CD14-positive monocyte (primary cell): ENCODE results near the gene PACSIN2. TPM values are rescaled to one million over a fixed set of nuclear protein-coding genes. Genes with fewer than 3 reads are reported as not detected.
A peak's percentile ranks its signal among the peaks of the same experiment; 100 is the strongest.

Experiments
- DNase-seq, 3 donors: peaks; one replicate each; pipeline ENCODE4 v3.0.0-alpha.2; 2011 to 2022
- H2AFZ ChIP-seq: 2 replicates; pipeline ENCODE4 v1.6.0; 2012; ENCODE audit warnings: mild to moderate bottlenecking, low read depth, low read length, inconsistent platforms; ENCODE audit not compliant: insufficient read depth, poor library complexity, severe bottlenecking
- H3K27ac ChIP-seq, 2 donors: 1 replicate in 1 of 2; 2 replicates in 1 of 2; pipeline ENCODE4 v1.5.1; 2012 to 2013; ENCODE audit warnings: low read length in 2 of 2, control low read depth in 1 of 2, inconsistent platforms in 1 of 2, low read depth in 1 of 2, mild to moderate bottlenecking in 1 of 2
- H3K27me3 ChIP-seq, 2 donors: one replicate each; pipeline versions ENCODE4 v1.6.0 to v1.6.1; 2011 to 2013; ENCODE audit warnings: low read length in 2 of 2; ENCODE audit not compliant: control insufficient read depth in 2 of 2, insufficient read depth in 2 of 2
- H3K36me3 ChIP-seq, 2 donors: replicated peaks in 1 of 2; 1 replicate in 1 of 2; 2 replicates in 1 of 2; pipeline versions ENCODE4 v1.5.1 to v1.6.1; 2012 to 2013; ENCODE audit warnings: low read length in 2 of 2, control low read depth in 1 of 2, inconsistent platforms in 1 of 2, mild to moderate bottlenecking in 1 of 2; ENCODE audit not compliant: insufficient read depth in 2 of 2, control insufficient read depth in 1 of 2
- H3K4me1 ChIP-seq, 2 donors: 1 replicate in 1 of 2; 2 replicates in 1 of 2; pipeline versions ENCODE4 v1.5.1 to v1.6.1; 2012 to 2013; ENCODE audit warnings: low read length in 2 of 2, control low read depth in 1 of 2, inconsistent platforms in 1 of 2, mild to moderate bottlenecking in 1 of 2, moderate library complexity in 1 of 2; ENCODE audit not compliant: insufficient read depth in 2 of 2, control insufficient read depth in 1 of 2
- H3K4me2 ChIP-seq: replicated peaks from 2 replicates; pipeline ENCODE3; 2012; ENCODE audit warnings: low read length, moderate library complexity, mild to moderate bottlenecking; ENCODE audit not compliant: poor library complexity, severe bottlenecking; ENCODE audit errors: extremely low read depth
- H3K4me3 ChIP-seq, 3 experiments: fragments of 200-600 bp in 1 of 3; sonication (generic) in 1 of 3; replicated peaks in 1 of 3; 1 replicate in 2 of 3; 2 replicates in 1 of 3; pipeline ENCODE4 v1.5.1; 2011 to 2013; ENCODE audit warnings: low read length in 3 of 3, mild to moderate bottlenecking in 3 of 3, control low read depth in 2 of 3, low read depth in 2 of 3, inconsistent platforms in 1 of 3, moderate library complexity in 1 of 3
- H3K79me2 ChIP-seq: 2 replicates; pipeline ENCODE4 v1.6.0; 2012; ENCODE audit warnings: mild to moderate bottlenecking, control low read depth, inconsistent platforms, low read length, moderate library complexity; ENCODE audit not compliant: insufficient read depth
- H3K9ac ChIP-seq: 2 replicates; pipeline ENCODE4 v1.6.0; 2017; ENCODE audit warnings: low read length, mild to moderate bottlenecking; ENCODE audit not compliant: insufficient read depth, poor library complexity, severe bottlenecking
- H3K9me3 ChIP-seq, 2 donors: replicated peaks in 1 of 2; 1 replicate in 1 of 2; 2 replicates in 1 of 2; pipeline versions ENCODE4 v1.5.1 to v1.6.1; 2012 to 2013; ENCODE audit warnings: low read length in 2 of 2, control low read depth in 1 of 2; ENCODE audit not compliant: control insufficient read depth in 1 of 2, insufficient read depth in 1 of 2
- H4K20me1 ChIP-seq: 2 replicates; pipeline ENCODE4 v1.6.0; 2012; ENCODE audit warnings: mild to moderate bottlenecking, low read length, control low read depth, moderate library complexity; ENCODE audit not compliant: insufficient read depth
- H3K27ac Mint-ChIP-seq, 7 donors: one replicate each; pipeline ENCODE4 v1.8.0; 2020; ENCODE audit warnings: mild to moderate bottlenecking in 7 of 7, mixed read lengths in 7 of 7, moderate library complexity in 6 of 7, inconsistent platforms in 2 of 7
- H3K27me3 Mint-ChIP-seq, 3 donors: one replicate each; pipeline ENCODE4 v1.8.0; 2021 to 2022; ENCODE audit warnings: low read depth in 3 of 3, mild to moderate bottlenecking in 3 of 3, mixed read lengths in 3 of 3, moderate library complexity in 3 of 3, inconsistent platforms in 1 of 3
- H3K36me3 Mint-ChIP-seq, 2 donors: one replicate each; pipeline ENCODE4 v1.8.0; 2020; ENCODE audit warnings: mixed read lengths in 2 of 2, inconsistent platforms in 1 of 2, mild to moderate bottlenecking in 1 of 2
- H3K4me1 Mint-ChIP-seq: one replicate; pipeline ENCODE4 v1.8.0; 2020; ENCODE audit warnings: mild to moderate bottlenecking, mixed read lengths
- H3K4me3 Mint-ChIP-seq, 2 donors: one replicate each; pipeline ENCODE4 v1.8.0; 2020; ENCODE audit warnings: mild to moderate bottlenecking in 2 of 2, mixed read lengths in 2 of 2, moderate library complexity in 1 of 2
- H3K9me3 Mint-ChIP-seq, 7 donors: one replicate each; pipeline ENCODE4 v1.8.0; 2020 to 2022; ENCODE audit warnings: mixed read lengths in 7 of 7, mild to moderate bottlenecking in 6 of 7, moderate library complexity in 6 of 7, inconsistent platforms in 2 of 7
- WGBS: methylation state at CpG from one replicate; pipeline ENCODE4 v1.1.5; 2013; ENCODE audit warnings: missing lambda C conversion rate; ENCODE audit not compliant: insufficient coverage; 5-methylcytosine and 5-hydroxymethylcytosine counted together
- intact Hi-C, 2 donors: fragments of 100-400 bp; cut with micrococcal nuclease; formaldehyde crosslinking; loops; one replicate each; pipeline versions ENCODE4 v1.15.0 to v1.15.1; 2023
- polyA plus RNA-seq, 3 donors: library from polyadenylated mRNA; depleted of rRNA in 1 of 3; unstranded in 2 of 3; stranded (reverse) in 1 of 3; fragments of 300-500 nt in 2 of 3; fragments of >200 nt in 1 of 3; fragmentation: Illumina TruSeq in 2 of 3; gene quantifications; 1 replicate in 2 of 3; 2 replicates in 1 of 3; pipeline ENCODE4 v1.2.3, GENCODE V29; 2012 to 2021
- TF ChIP-seq, protein P1 (sequence below): fragments of 200-600 bp; IDR thresholded peaks from one replicate; pipeline ENCODE4 v1.8.0; 2022; ENCODE audit warnings: antibody characterized with exemption, mild to moderate bottlenecking

Gene PACSIN2
- polyA plus RNA-seq, 3 donors = 31.2 to 45.7 (median 40.2) TPM

DNA sequence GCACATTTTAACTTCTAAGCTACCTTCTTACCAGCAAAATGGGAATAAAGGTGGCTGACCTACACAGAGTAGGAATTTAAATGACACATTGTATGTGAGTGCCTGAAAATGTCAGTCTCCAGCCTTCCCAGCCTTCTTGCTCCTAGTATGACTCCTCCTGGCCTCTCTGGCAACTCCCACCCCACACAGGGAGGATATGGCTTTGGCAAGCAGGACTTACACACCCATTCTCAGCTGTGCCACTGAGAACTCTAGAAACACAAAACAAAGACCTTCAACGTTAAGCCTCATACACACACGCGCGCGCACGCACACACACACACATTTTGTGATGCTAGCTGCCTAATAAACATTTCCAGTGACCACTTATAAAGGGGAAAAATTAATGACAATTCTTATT, 65.8 kb downstream of the PACSIN2 start:
- no peak overlapping the region for H3K27ac ChIP-seq
- H3K4me1 ChIP-seq = peaks cover 27 to 28% of the 10 kb centered on the region in 2 donors
- no peak for DNase-seq
- H3K4me3 ChIP-seq = no peak overlapping the region
- H3K79me2 ChIP-seq = peaks cover 94% of the 10 kb centered on the region
- TF ChIP-seq, protein P1, sequence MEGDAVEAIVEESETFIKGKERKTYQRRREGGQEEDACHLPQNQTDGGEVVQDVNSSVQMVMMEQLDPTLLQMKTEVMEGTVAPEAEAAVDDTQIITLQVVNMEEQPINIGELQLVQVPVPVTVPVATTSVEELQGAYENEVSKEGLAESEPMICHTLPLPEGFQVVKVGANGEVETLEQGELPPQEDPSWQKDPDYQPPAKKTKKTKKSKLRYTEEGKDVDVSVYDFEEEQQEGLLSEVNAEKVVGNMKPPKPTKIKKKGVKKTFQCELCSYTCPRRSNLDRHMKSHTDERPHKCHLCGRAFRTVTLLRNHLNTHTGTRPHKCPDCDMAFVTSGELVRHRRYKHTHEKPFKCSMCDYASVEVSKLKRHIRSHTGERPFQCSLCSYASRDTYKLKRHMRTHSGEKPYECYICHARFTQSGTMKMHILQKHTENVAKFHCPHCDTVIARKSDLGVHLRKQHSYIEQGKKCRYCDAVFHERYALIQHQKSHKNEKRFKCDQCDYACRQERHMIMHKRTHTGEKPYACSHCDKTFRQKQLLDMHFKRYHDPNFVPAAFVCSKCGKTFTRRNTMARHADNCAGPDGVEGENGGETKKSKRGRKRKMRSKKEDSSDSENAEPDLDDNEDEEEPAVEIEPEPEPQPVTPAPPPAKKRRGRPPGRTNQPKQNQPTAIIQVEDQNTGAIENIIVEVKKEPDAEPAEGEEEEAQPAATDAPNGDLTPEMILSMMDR = no peak
- H3K27me3 ChIP-seq = no peaks in the 10 kb centered on the region
- no peak overlapping the region for H3K4me2 ChIP-seq
- intact Hi-C loops = no loop called here
- Mint-ChIP-seq H3K4me1 (peaks cover 34% of the 10 kb centered on the region), H3K36me3 (peaks cover 35 to 44% of the 10 kb centered on the region in 2 donors), H3K9me3 (no peaks in the 10 kb centered on the region), H3K4me3 (no peak overlapping the region), H3K27ac (peak overlapping the region in 4 of 7 donors; percentile 2 to 71 (median 64)), H3K27me3 (peaks cover 0 to 3% (median 2%) of the 10 kb centered on the region in 3 donors)
- H3K36me3 ChIP-seq = peaks cover 0 to under 1% of the 10 kb centered on the region in 2 donors
- no peak overlapping the region for H2AFZ ChIP-seq
- H3K9me3 ChIP-seq = no peaks in the 10 kb centered on the region
- no CpG with 5 or more reads among the region's 6 CpGs for WGBS
- peaks cover 85% of the 10 kb centered on the region for H4K20me1 ChIP-seq
- no peak overlapping the region for H3K9ac ChIP-seq

DNA sequence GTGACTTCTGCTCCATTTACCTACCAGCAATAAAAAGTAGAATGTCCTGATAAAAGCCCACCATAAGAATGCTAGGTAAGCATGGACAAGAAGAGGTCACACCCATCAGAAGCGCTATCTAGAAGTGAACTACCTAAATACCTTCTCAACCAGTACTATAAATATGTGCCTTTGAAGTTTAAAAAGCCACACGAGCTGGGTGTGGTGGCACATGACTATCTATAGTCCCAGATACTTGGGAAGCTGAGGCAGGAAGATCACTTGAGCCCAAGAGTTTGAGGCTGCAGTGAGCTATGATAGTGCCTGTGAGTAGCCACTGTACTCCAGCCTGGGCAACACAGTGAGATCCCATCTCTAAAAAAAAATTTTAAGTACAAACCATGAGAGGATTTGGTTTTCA, 66.7 kb downstream of the PACSIN2 start:
- no peak for DNase-seq
- Histone ChIP-seq H3K79me2 (peaks cover 92% of the 10 kb centered on the region), H3K27me3 (no peaks in the 10 kb centered on the region), H3K4me3 (no peak overlapping the region), H3K36me3 (peaks cover 1 to 9% of the 10 kb centered on the region in 2 donors), H3K4me1 (peaks cover 27 to 28% of the 10 kb centered on the region in 2 donors), H3K27ac (no peak overlapping the region), H3K9ac (no peak overlapping the region), H4K20me1 (peaks cover 76% of the 10 kb centered on the region), H3K4me2 (no peak overlapping the region), H2AFZ (no peak overlapping the region), H3K9me3 (no peaks in the 10 kb centered on the region)
- peaks cover 42 to 53% of the 10 kb centered on the region in 2 donors for H3K36me3 Mint-ChIP-seq
- WGBS = no CpG with 5 or more reads among the region's 2 CpGs
- no peak overlapping the region for H3K4me3 Mint-ChIP-seq
- peaks cover 0 to 3% (median 2%) of the 10 kb centered on the region in 3 donors for H3K27me3 Mint-ChIP-seq
- intact Hi-C loops = no loop called here
- no peaks in the 10 kb centered on the region for H3K9me3 Mint-ChIP-seq
- H3K4me1 Mint-ChIP-seq = peaks cover 34% of the 10 kb centered on the region
- no peak overlapping the region for H3K27ac Mint-ChIP-seq
- TF ChIP-seq, protein P1 = no peak
